HL-60 (cell line): Measurements from ENCODE around the gene SMG5.

Experiments used
- DNase-seq, 2 experiments: peaks; one replicate each; pipeline ENCODE4 v3.0.0-alpha.2; 2010 to 2020; ENCODE audit warnings: low read depth in 1 of 2, low spot score in 1 of 2
- H3K27ac ChIP-seq: fragments of 250-450 bp; sonication (Bioruptor Pico); replicated peaks from 2 replicates; pipeline ENCODE4 v1.5.1; 2020; ENCODE audit warnings: mild to moderate bottlenecking, moderate library complexity
- H3K27me3 ChIP-seq: fragments of 250-450 bp; sonication (Bioruptor Pico); 2 replicates; pipeline ENCODE4 v1.5.1; 2021; ENCODE audit warnings: mild to moderate bottlenecking, moderate library complexity; ENCODE audit not compliant: insufficient read depth, poor library complexity, severe bottlenecking
- H3K4me3 ChIP-seq: replicated peaks from 2 replicates; pipeline ENCODE4 v1.5.1; 2011; ENCODE audit warnings: mild to moderate bottlenecking, control low read depth, low read length; ENCODE audit not compliant: insufficient read depth
- CTCF ChIP-seq: IDR thresholded peaks from one replicate; pipeline ENCODE4 v1.5.1; 2011; ENCODE audit warnings: low read length, control low read depth, inconsistent platforms; ENCODE audit not compliant: insufficient read depth
- GABPA ChIP-seq: IDR thresholded peaks from 2 replicates; pipeline ENCODE4 v1.6.1; 2012; ENCODE audit warnings: low read depth
- POLR2AphosphoS5 ChIP-seq: IDR thresholded peaks from 2 replicates; pipeline ENCODE4 v1.6.1; 2012; ENCODE audit warnings: low read depth
- REST ChIP-seq: IDR thresholded peaks from 2 replicates; pipeline ENCODE4 v1.6.1; 2012; ENCODE audit warnings: low read depth; ENCODE audit not compliant: insufficient replicate concordance
- SPI1 ChIP-seq: IDR thresholded peaks from 2 replicates; pipeline ENCODE4 v1.6.1; 2012; ENCODE audit warnings: low read depth, mild to moderate bottlenecking, borderline replicate concordance

SMG5 gene

GRCh38 chr1:156295391-156295947, 12.8 kb upstream of the SMG5 start, which contains the start of gene GLMP:
GLMP (minus strand) TSS chr1:156295679; CDS start chr1:156295645, 34 bp downstream.
- peak; percentile 31; the same call in 1 of the 2 replicates for TF ChIP-seq POLR2AphosphoS5
- no peak for TF ChIP-seq CTCF
- Histone ChIP-seq H3K27me3 (no peaks in the 10 kb centered on the region), H3K27ac (peak within 1 kb of the TSS; percentile 52; the same call in 1 of the 2 replicates), H3K4me3 (peak within 1 kb of the TSS; percentile 54)
- peak in 1 of 2 experiments; percentile 50 for DNase-seq

- DNase-seq: no peak
- no peak for TF ChIP-seq SPI1
- Histone ChIP-seq H3K27me3 (no peaks in the 10 kb centered on the region), H3K4me3 (no peak overlapping the region), H3K27ac (no peak overlapping the region)
Observed at GRCh38 chr1:156293895-156294294, 11.3 kb upstream of the SMG5 start.

GRCh38 chr1:156293098-156293434, 10.4 kb upstream of the SMG5 start:
- H3K27ac ChIP-seq: no peak overlapping the region
- no peak for TF ChIP-seq REST
- TF ChIP-seq CTCF: no peak
- no peak for TF ChIP-seq SPI1
- TF ChIP-seq GABPA: no peak
- TF ChIP-seq POLR2AphosphoS5: no peak
- no peak overlapping the region for H3K4me3 ChIP-seq
- no peak for DNase-seq
- H3K27me3 ChIP-seq: no peaks in the 10 kb centered on the region

- H3K27me3 ChIP-seq: no peaks in the 10 kb centered on the region
- no peak for TF ChIP-seq SPI1
- no peak for TF ChIP-seq REST
- no peak for TF ChIP-seq CTCF
- no peak for TF ChIP-seq POLR2AphosphoS5
- TF ChIP-seq GABPA: no peak
- no peak overlapping the region for H3K27ac ChIP-seq
- H3K4me3 ChIP-seq: no peak overlapping the region
- DNase-seq: no peak
Observed at GRCh38 chr1:156291226-156292061, 8.8 kb upstream of the SMG5 start.
